Bronchial epithelial cell (primary cell): ENCODE results near the gene PCGF3. TPM values are rescaled to one million over a fixed set of nuclear protein-coding genes. Genes with fewer than 3 reads are reported as not detected.

Experiments
- DNase-seq: peaks from one replicate; pipeline ENCODE4 v3.0.0-alpha.2; 2010; ENCODE audit warnings: low read depth
- FAIRE-seq: peaks from 2 replicates; lab custom pipeline; 2011; peaks lifted over from hg19 to GRCh38; lab: Jason Lieb, UNC
- H3K27me3 ChIP-seq: 2 replicates; pipeline ENCODE4 v1.5.1; 2011; ENCODE audit warnings: low read length; ENCODE audit not compliant: control insufficient read depth, insufficient read depth
- H3K36me3 ChIP-seq: 2 replicates; pipeline ENCODE4 v1.5.1; 2011; ENCODE audit warnings: low read length; ENCODE audit not compliant: control insufficient read depth, insufficient read depth
- H3K4me3 ChIP-seq: 2 replicates; pipeline ENCODE4 v1.5.1; 2011; ENCODE audit warnings: mild to moderate bottlenecking, low read depth, low read length, control low read depth
- CTCF ChIP-seq: IDR thresholded peaks from 2 replicates; pipeline ENCODE4 v1.5.1; 2011; ENCODE audit warnings: mild to moderate bottlenecking, moderate library complexity, low read length, control low read depth, inconsistent platforms; ENCODE audit not compliant: insufficient read depth, severe bottlenecking
- total RNA-seq: library from RNA; depleted of rRNA; stranded (reverse); fragments of >200 nt; gene quantifications from 2 replicates; pipeline ENCODE4 v1.2.1, GENCODE V29; 2014

Gene PCGF3
- total RNA-seq, 1 donor from 2014 or later: 30.5 TPM

- no peak overlapping the region for H3K4me3 ChIP-seq
- DNase-seq (no peak), FAIRE-seq (no peak)
- H3K36me3 ChIP-seq: peaks cover 4% of the 10 kb centered on the region
- H3K27me3 ChIP-seq: no peaks in the 10 kb centered on the region
- TF ChIP-seq CTCF: no peak
Measured at GRCh38 chr4:722851-723360, 17.3 kb downstream of the PCGF3 start.

GRCh38 chr4:723751-724530 is 18.3 kb downstream of the PCGF3 start:
- Histone ChIP-seq H3K4me3 (no peak overlapping the region), H3K27me3 (no peaks in the 10 kb centered on the region), H3K36me3 (peaks cover 4% of the 10 kb centered on the region)
- DNase-seq (no peak), FAIRE-seq (no peak)
- TF ChIP-seq CTCF: no peak

- Histone ChIP-seq H3K36me3 (peaks cover 6% of the 10 kb centered on the region), H3K4me3 (no peak overlapping the region), H3K27me3 (no peaks in the 10 kb centered on the region)
- DNase-seq (no peak), FAIRE-seq (no peak)
- no peak for TF ChIP-seq CTCF
Measured at GRCh38 chr4:725391-726234, 20.0 kb downstream of the PCGF3 start.

- no peak for TF ChIP-seq CTCF
- Histone ChIP-seq H3K36me3 (peaks cover 13% of the 10 kb centered on the region), H3K27me3 (no peaks in the 10 kb centered on the region), H3K4me3 (no peak overlapping the region)
- no peak for FAIRE-seq
- DNase-seq: no peak
Measured at GRCh38 chr4:726235-726787, 20.7 kb downstream of the PCGF3 start.

GRCh38 chr4:726838-727237 is 21.2 kb downstream of the PCGF3 start:
- DNase-seq: no peak
- no peak for FAIRE-seq
- Histone ChIP-seq H3K4me3 (no peak overlapping the region), H3K36me3 (peaks cover 13% of the 10 kb centered on the region), H3K27me3 (no peaks in the 10 kb centered on the region)
- no peak for TF ChIP-seq CTCF
